SK-N-MC (cell line): ENCODE data around the gene MOAP1.
"Not testable (repeated sequence)": the region's sequence is repeated elsewhere in the genome, so short reads cannot be mapped to it uniquely, and the experiment has no call there.

Experiments
- EZH2 ChIP-seq: fragments of 200-600 bp; sonication (generic); IDR thresholded peaks from one replicate; pipeline ENCODE4 v1.6.1; 2017; ENCODE audit warnings: antibody characterized with exemption
- FOXP2 ChIP-seq: optimal IDR thresholded peaks from 2 replicates; pipeline ENCODE3; 2011; ENCODE audit warnings: mild to moderate bottlenecking, moderate library complexity; ENCODE audit not compliant: insufficient read depth; ENCODE audit errors: extremely low read length, control extremely low read depth
- POLR2AphosphoS5 ChIP-seq: IDR thresholded peaks from 2 replicates; pipeline ENCODE4 v1.6.1; 2012; ENCODE audit warnings: mild to moderate bottlenecking, low read depth, low read length, borderline replicate concordance

DNA sequence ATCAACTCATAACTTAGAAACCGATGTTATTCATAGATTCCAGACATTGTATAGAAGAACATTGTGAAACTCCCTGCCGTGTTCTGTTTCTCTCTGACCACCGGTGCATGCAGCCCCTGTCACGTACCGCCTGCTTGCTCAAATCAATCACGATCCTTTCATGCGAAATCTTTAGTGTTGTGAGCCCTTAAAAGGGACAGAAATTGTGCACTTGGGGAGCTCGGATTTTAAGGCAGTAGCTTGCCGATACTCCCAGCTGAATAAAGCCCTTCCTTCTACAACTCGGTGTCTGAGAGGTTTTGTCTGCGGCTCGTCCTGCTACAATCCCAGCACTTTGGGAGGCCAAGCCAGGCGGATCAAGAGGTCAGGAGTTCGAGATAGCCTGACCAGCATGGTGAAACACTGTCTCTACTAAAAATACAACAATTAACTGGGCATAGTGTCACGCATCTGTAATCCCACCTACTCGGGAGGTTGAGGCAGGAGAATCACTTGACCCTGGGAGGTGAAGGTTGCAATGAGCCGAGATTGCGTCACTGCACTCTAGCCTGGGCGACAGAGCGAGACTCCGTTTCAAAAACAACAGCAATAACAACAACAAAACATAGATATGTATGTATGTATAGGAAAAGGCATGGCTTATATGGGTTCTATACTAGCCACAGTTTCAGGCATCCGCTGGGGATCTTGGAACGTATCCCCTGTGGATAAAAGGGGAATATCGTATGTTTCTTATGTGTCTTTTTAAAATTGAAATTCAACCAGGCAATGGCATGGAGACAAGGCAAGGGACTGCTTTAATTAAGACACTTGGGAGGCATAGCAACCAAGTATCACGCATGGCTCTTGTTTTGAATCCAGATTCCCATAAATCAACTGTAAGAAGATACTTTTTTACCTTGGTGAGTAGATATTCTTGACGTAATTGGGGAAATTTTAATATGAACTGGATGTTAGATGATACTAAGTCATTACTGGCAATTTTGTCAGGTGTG, 19.1 kb downstream of the MOAP1 start:
- TF ChIP-seq POLR2AphosphoS5, EZH2, FOXP2: not testable (repeated sequence)
